GM20000 (cell line): ENCODE data around the gene KLHL6.

ENCODE experiments used
- DNase-seq: peaks from one replicate; pipeline ENCODE4 v3.0.0; 2012; ENCODE audit warnings: low spot score
- CTCF ChIP-seq: IDR thresholded peaks from 2 replicates; pipeline ENCODE4 v1.5.1; 2012; ENCODE audit warnings: mild to moderate bottlenecking, control low read depth; ENCODE audit errors: extremely low read depth, missing control alignments

KLHL6 gene

GRCh38 chr3:183488343-183488742 is 67.2 kb downstream of the KLHL6 start:
- DNase-seq: no peak
- TF ChIP-seq CTCF: no peak

GRCh38 chr3:183487896-183488295 is 67.6 kb downstream of the KLHL6 start:
- TF ChIP-seq CTCF: no peak
- DNase-seq: no peak

GRCh38 chr3:183487016-183487415 is 68.5 kb downstream of the KLHL6 start:
- DNase-seq: no peak

GRCh38 chr3:183486472-183486871 is 69.0 kb downstream of the KLHL6 start:
- TF ChIP-seq CTCF: no peak
- no peak for DNase-seq

More at GRCh38 chr3:183487016-183487415, 68.5 kb downstream of the KLHL6 start:
- TF ChIP-seq CTCF: no peak

GRCh38 chr3:183485585-183485984 is 69.9 kb downstream of the KLHL6 start:
- no peak for DNase-seq
- no peak for TF ChIP-seq CTCF

GRCh38 chr3:183485093-183485492 is 70.4 kb downstream of the KLHL6 start:
- TF ChIP-seq CTCF: no peak
- DNase-seq: no peak

GRCh38 chr3:183484431-183485075 is 71.0 kb downstream of the KLHL6 start:
- no peak for TF ChIP-seq CTCF
- DNase-seq: no peak
